GM19372 (cell line): ENCODE results near the gene CRTC1.

ENCODE experiments used
- ATAC-seq: cut with Tn5 transposase; IDR thresholded peaks from one replicate; pipeline ENCODE4 v1.9.1; 2021; ENCODE audit warnings: mild to moderate bottlenecking, low read depth, moderate library complexity; ENCODE audit not compliant: unreplicated experiment

CRTC1 gene

DNA sequence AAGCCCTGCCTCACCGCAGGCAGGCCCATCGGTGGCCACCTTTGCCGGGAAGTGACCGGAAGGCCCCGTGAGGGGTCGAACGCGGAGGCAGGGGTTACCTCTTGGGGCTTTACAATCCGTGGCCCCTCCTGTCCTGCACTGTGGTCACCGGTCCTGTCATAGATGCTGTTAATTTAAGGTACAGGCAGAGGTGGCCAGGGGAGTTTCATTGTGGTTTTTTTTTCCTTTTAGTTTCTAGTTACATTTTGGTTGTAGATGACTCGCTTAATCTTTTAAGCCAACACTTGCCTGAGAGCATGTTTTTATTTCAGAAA is 94.6 kb downstream of the CRTC1 start:
- ATAC-seq: no peak

DNA sequence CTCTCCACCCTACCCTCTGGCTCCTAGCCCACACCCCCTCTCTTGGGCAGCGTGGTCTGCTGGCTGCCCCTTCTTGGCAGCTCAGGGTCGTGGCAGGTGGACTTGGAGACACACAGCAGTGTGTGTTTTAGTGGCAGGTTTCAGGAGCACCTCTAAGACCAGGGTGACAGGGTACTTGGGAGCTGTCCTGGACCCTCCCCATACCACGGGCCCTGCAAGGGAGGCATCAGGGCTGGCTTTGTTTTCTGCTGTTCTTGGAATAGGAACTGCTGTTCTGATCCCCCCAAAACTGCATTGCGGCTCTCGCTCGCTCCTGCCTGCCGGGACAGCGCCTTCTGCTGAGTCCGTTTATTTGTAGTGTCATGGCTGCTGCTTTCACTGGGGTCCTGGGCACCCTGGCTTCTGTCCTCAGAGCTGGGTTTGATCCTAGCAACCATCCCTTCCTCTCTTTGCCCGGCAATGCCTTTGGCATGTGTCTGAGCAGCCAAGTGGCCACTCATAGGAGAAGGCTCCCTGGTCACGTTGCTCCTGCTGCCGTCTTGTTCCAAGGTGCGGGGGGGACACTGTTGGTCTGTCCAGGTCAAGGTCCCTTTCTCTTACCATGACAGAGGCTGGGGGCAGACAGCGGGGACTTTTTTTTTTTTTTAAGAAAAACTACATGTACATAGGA is 95.5 kb downstream of the CRTC1 start:
- no peak for ATAC-seq

DNA sequence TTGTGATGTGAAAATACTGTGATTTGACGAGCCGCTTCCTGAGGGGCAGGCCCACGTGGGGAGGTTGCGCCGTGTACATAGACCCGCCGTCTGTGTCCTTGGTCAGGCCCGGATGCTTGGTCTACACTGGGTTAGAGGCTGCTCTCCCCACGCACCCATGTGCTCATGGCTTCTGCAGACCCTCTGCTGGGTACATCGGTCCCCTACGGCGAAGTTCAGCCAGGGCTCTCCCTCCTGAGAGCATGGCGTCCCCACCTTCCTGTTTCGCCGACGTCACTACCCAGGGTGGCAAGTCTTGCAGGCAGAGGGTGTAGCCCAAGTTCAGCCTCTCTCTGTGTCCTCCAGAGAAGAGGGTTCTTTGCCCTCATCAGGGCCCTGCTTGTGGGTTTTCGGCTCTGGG is 96.6 kb downstream of the CRTC1 start:
- ATAC-seq: no peak

DNA sequence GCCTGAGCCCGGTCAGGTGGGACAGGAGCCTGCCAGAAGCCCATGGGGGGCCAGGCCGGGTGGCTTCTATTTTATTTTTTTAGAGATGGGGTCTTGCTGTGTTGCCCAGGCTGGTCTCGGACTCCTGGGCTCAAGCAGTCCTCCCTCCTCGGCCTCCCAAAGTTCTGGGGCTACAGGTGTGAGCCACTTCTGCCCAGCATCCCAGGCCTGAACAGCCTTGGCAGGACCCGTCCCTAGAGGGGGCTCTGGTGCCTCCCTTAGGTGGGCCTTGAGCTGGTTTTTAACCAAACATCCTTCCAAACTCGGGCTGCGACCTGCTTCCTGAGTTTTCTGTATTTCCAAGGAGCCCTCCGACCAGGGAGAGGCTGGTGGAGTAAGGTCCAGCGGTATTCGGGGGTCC is 97.2 kb downstream of the CRTC1 start:
- ATAC-seq: no peak

DNA sequence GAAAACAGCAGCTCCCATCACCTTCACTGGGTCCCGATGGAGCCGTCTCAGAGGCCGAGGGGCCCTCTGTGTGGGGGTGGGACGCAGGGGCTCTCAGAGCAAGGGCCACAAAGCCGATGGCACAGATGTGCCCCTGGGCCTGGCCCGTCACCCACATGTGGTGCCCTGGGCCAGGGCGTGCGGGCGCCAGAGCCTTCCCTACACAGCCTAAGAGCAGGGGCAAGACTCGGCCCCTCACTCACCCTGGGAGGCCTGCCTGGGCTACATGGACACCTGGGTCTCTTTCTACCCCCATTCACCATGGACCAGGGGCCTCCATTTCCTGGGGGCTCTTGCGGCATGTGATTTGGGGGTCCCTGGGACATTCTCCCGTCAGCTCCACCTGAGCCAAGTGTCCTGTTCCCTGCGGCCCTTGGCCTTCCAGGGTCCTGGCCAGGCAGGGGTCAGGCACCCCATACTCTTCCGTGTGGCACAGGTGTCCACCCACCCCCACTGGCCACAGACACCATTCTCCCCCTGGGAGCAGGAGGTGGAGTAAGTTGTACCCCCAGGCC is 97.6 kb downstream of the CRTC1 start:
- ATAC-seq: no peak

DNA sequence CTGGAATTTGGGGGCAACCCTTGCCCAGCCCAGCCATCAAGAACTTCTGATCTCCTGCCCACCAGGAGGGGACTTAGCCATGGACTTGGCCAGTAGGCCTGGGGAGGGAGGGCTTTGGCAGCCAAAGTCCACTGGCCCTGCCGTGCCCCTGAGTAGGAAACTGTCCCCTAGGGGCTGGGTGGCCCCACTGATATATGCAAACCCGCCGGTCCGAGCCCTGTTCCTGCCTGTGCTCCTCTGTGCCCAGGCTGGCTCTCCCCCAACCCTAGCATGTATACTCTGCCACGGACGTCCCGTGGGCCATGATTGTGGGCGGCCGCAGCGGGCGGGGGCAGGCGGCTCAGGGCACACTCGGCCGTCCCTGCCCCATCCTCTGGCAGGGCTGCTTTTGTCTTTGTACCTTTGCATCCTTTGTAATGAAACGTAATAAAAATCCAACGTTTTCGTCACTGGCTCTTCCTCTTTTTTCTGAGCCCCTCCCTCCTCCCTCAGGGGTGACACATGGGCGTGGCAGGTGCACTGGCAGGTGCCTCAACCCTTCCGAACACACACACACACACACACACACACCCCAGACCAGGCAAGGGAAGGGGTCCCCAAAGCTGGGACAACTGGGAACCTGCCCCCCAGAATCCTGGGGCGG is 98.5 kb downstream of the CRTC1 start:
- no peak for ATAC-seq

DNA sequence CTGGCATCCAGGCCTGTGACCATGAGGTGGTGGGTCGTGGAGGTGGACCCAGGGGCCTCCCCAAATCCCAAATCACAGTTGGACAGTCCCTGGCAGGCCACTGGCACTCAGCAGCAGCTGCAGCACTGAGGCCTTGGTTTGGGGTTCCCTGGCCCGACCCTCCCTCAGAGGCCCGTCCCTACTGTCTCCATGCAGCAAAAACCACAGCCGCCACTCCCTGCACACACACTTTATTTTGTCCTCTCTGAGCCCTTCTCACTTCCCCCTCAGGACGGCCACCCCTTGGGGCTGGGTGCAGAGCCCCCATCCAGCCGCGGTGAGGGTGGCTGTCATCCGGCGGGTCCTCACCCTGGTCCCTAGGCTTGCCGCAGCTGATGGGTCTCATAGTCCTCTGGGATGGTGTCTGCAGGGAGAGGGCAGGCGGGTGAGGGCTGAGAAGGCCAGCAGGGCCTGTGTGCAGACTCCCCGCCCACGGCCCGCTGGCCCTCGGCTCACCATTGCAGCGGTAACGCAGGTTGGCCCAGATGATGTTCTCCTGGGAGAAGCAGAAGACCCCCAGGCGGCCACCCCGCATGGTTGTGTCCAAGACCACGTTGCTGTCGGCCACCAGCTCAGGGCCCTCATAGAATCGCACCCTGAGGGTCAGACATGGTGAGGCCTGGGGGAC is 99.2 kb downstream of the CRTC1 start:
- no peak for ATAC-seq

DNA sequence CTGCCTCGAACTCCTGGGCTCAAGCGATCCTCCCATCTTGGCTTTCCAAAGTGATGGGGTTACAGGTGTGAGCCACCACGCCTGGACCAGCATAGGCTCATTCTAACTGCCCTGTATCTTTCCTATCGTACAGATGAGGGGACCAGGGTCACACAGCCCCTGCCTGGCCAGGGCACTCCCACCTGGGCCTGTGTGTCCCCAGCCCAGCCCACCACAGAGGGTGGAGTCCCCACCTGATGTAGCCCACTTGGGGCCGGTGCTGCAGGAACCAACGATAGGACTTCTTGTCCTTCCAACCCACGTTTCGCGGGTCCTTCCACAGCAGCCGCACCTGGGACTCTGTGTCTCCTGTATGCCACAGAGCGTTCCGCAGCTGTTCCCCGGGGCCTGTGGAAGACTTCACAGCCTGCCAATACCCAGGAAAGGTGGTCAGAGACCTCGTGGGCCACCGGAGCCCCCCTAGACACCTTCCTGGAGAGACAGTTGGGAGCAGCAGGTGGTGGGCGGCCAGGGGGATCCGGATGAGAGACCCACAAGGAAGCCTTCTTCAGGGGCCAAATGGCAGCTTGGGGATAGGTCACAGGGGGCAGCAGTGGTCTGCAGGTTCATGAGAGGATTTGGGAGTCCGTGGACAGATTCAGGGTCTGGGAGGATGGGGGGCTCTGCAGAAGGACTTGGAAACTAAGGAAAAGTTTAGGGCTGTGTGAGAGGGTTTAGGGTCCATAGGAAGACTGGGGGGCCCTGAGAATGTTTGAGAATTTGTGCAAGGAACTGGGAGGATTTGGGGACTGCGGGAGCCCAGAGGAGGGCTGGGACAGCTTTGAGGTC is 100.7 kb downstream of the CRTC1 start:
- no peak for ATAC-seq

DNA sequence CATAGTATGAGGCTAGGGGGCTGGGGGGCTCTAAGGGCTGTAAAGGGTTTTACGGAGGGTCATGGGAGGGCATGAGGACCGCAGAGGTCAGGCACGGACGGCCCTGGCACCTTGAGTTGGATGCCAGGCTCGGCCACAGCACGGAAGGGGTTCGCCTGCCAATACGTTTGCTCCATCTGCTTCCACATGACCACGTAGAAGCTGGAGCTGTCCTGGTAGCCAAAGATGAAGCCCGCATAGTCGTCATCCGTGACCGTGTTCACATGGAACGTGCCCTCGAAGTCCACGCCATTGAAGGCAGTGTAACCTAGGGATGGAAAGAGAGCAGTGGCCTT is 101.3 kb downstream of the CRTC1 start:
- no peak for ATAC-seq

DNA sequence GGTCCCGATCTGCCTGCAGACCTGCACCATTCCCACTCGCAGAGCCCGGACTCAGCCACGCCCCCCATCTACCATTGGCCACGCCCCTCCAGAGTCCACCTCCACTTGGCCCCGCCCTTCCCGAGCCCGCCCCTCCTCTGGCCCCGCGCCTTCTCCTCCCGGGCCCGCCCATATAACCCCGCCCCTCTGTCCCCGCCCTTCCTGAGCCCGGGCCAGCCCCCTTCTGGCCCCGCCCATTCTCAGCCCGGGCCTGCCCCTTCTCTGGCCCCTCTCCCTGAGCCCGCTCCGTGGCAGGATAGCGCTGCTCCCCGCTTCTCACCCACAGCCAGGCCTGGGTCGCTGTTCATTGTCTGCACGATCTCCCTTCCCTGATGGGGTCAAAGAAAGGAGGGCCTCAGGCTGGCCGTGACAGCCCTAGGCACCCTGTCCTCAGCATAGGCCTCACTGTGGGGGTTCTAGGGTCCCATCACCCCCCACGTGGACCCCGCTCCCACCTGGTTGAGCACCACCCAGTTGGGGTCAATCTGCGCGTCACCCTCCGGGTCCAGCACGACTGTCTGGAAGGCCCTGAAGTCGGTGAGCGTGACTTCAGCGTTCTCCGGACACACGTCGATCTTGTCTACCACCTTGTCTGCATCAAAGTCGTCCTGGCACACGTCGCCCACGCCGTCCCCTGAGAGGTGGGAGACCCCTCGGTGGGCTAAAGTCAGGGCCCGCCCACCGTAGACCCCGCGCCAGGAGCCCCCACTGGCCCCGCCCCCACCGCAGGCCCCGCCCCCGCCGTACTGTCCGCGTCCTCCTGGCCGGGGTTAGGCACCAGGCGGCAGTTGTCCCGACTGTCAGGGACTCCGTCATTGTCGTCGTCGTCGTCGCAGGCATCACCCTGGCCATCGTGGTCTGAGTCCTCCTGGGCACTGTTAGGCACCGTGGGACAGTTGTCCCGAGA is 102.0 kb downstream of the CRTC1 start:
- ATAC-seq: no peak

DNA sequence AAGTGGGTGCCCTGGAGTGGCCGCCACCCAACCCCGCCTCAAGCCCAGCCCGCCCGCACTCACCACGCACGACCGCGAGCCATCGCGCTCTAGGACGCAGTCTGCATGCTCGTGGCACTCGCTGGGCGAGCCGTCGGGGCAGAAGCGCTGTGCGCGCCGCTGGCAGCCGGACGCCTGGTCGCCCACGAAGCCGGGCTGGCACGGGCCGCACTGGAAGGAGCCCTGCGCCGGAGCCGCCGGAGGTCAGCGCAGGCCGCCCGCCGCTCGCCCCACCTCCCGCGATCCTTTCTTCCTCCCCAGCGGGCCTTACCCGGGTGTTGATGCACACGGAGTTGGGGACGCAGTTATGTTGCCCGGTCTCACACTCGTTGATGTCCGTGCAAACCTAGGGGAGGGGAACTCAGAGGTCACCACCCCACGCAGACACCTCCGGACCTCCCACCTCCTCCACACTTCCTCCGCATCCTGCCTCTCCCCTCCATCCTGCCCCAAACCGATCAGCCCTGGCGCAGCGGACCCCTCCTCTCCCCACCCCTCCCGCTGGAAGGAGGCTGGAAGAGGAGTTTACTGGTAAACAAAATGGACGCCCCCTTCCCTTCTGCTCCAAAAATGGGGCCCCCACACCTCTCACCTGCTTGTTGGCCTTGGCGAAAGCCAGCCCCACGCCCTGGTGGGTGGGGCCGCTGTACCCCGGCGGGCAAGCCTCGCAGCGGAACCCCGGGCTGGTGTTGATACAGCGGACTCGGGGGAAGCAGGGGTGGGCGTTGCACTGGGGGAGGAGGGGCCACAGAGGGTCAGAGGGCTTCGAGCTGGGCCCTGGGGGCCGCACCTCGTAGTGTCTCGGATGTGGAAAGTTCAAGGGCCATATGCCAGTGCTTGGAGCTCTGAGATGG is 105.3 kb downstream of the CRTC1 start:
- ATAC-seq: no peak

DNA sequence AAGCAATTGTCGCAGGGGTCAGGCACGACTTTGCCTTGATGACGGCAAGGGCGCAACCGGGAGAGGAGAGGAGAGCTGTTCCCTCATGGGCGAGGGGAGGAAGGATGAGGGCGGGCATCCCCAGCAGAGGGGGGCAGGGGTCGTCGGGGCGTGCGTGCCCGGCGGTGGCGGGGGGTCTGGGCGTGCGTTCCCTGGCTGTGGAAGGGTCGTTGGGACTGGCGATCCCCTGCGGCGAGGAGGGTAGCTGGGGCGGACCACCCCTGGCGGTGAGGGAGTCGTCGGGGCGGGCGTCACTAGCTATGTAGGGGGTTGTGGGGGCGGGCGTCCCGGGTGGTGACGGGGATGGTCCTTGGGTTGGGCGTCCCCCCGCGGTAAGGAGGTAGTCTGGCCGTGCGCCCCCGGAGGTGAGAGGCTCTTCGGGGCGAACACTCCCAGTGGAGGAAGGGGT is 106.0 kb downstream of the CRTC1 start:
- ATAC-seq: no peak

DNA sequence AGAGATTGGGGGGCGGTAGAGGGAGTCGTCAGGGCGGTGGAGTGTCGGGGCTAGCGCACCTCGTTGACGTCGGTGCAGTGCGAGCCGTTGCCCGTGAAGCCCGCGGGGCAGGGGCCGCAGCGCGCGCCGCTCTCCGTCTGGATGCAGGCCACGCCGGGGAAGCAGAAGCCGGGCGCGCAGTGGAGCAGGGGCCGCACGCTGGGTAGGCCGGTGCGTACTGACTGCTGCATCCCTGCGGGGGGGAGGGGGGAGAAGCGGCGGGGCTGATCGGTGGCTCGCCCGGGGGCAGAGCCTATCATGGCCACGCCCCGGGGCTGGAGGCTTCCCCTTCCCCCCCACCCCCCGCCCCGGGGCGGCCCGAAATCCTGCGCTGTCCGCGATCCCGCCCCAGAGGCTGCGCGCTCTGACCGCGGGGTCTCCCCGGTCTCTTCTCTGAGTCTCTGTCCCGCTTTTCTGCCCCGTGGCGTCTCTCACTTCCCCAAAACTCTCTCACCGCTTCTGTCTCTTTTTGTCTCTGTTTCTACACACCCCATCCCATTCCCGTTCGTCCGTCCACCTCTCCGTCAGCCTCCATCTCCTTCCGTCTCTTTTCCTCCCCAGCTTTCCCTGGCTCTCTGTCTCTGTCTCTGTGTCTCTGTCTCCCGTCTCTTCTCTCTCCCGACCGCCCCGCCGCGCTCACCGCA is 106.5 kb downstream of the CRTC1 start:
- ATAC-seq: no peak

DNA sequence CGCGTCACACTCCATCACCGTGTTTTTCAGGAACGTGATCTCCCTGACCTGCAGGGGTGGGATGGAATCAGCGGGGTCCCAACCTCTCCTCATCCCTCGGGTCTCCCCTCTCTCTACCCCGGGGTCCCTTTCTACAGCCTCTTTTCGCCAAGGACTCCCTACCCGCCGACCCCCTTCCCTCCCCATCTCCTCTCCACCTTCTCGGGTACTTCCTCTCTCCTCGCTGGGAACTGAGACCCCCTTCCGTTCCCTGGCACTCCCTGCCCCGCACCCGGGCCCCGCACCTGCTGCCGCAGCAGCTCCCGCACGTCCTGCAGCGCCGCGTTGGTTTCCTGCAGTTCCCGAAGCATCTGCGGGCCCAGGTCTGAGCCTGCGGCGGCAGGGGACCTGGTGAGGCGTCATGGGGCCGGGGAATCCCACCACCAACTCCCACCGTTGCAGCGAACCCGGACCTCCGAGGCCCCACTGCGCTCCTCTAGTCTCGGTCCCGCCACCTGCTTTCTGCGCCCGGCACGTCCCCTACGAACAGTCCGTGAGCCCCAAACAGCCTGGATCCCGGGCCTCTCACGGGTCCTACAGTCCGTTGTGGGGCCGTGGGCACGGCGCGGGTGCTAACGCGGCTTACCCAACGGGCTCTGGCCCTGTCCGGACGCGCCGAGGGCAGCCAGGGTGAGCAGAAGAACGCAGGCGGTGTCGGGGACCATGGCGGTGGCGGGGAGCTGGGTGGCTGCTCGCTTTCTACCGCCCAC is 107.3 kb downstream of the CRTC1 start, which contains the start of gene COMP:
TSS of gene COMP (minus strand) at position 740 of the 749 bp plus-strand sequence. CDS start at position 704, 36 bp downstream.
- no peak for ATAC-seq

DNA sequence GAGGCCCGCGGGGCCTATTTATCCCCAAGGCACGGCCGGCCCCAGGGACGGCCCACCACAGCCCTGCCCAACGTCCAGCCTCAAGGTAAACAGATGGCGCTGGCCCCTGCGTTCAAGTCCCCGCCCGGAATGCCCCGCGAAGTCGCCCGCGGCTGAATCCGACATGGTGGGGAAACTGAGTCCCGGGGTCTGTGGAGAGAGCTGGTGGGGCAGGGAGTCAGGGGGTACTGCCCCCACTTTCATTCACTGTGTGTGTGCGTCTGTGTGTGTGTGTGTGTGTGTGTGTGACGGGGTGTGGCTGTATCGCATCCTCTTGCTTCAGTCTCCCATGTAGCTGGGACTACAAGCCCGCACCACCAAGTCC is 107.8 kb downstream of the CRTC1 start:
- no peak for ATAC-seq

DNA sequence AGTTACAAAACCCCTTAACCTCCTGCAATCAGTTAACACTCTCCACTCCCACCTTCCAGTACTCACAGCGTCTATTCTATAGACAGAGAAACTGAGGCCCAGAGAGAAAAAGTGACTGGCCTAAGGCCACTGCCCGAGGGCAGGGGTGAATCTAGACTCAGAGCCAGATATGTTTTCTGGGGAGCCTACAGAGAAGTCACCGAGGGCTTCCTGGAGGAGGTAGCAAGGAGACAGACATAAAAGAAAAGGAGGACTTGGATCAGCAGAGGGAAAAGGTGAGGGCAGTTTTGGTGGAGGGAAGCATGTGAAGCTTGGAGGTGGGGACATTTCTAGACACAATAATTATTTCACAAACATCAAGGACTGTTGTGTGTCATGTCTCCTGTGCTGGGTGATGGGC is 109.2 kb downstream of the CRTC1 start:
- no peak for ATAC-seq

DNA sequence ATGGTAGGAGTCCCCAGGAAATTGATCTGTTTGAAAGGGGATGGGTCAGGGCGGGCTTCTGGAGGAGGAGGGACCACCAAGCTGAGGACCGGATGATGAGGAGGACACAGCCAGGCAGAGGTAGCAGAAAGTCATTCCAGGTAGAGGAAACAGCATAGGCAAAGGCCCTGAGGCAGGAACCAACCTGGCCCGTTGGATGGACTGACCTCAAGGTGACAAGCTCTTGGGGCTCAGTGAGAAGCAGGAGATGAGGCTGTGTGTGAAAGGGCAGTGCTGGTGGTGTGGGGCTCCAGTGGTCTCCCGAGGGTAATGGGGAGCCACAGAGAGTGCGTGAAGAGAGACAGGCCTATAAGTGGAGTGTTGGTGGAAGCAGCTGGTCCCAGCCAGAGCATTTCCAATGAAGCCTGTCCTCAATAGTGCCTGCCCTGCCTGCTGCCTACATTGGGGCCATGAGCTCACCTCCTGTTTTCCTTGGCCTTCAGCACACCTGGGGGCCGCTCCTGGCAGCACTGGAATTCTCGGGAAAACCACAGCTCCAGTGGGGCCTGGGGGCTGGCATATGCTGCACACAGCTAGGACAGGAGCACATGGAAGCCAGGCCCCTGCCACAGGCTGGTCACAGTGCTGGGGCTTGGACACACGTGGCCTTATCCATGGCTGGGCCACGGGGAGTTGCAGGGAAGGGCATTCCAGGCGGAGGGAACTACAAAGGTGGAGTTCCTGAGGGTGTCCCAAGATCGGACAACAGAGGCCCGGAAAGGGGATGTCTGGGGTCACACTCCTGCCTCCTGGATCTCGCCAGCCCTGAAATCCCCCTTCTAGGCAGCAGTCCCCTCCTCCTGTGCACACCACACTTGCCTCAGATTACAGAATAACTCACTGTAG is 109.9 kb downstream of the CRTC1 start:
- ATAC-seq: no peak
